GM12892 (cell line): Measurements from ENCODE around the gene PLAAT3.
"Not testable (repeated sequence)": the region's sequence is repeated elsewhere in the genome, so short reads cannot be mapped to it uniquely, and the experiment has no call there.

Source experiments
- DNase-seq: peaks from one replicate; pipeline ENCODE4 v3.0.0; 2011; ENCODE audit not compliant: insufficient read length
- FAIRE-seq: peaks from 2 replicates; lab custom pipeline; 2011; peaks lifted over from hg19 to GRCh38; lab: Jason Lieb, UNC
- POLR2A ChIP-seq: IDR thresholded peaks from 2 replicates; pipeline ENCODE4 v1.6.1; 2011; ENCODE audit warnings: low read depth, low read length, control low read depth
- POLR2AphosphoS5 ChIP-seq: IDR thresholded peaks from 2 replicates; pipeline ENCODE4 v1.6.1; 2011; ENCODE audit warnings: low read depth, low read length, control low read depth
- TAF1 ChIP-seq: IDR thresholded peaks from 2 replicates; pipeline ENCODE4 v1.6.1; 2011; ENCODE audit warnings: low read depth, mild to moderate bottlenecking, control low read depth, low read length, borderline replicate concordance

The PLAAT3 gene

GRCh38 chr11:63619967-63620366 lies 5.7 kb upstream of the PLAAT3 start:
- no peak for DNase-seq
- TF ChIP-seq TAF1 = no peak
- no peak for TF ChIP-seq POLR2AphosphoS5
- TF ChIP-seq POLR2A = no peak
- no peak for FAIRE-seq

- DNase-seq, FAIRE-seq: not testable (repeated sequence)
These were observed 3.5 kb upstream of the PLAAT3 start for GRCh38 chr11:63617686-63618085.

GRCh38 chr11:63616953-63617352 lies 2.7 kb upstream of the PLAAT3 start:
- TF ChIP-seq POLR2A (no peak), TAF1 (no peak)
- DNase-seq = no peak
- FAIRE-seq = no peak

GRCh38 chr11:63613517-63614135 lies 607 bp downstream of the PLAAT3 start:
- peak; percentile 33 for FAIRE-seq
- no peak for DNase-seq
- TF ChIP-seq POLR2A = no peak
- no peak for TF ChIP-seq POLR2AphosphoS5
- no peak for TF ChIP-seq TAF1

GRCh38 chr11:63612181-63612580 lies 2.1 kb downstream of the PLAAT3 start:
- no peak for TF ChIP-seq POLR2AphosphoS5
- no peak for TF ChIP-seq TAF1
- no peak for TF ChIP-seq POLR2A
- FAIRE-seq = no peak
- no peak for DNase-seq

GRCh38 chr11:63611395-63611747 lies 2.9 kb downstream of the PLAAT3 start:
- no peak for TF ChIP-seq POLR2AphosphoS5
- TF ChIP-seq POLR2A = no peak
- no peak for TF ChIP-seq TAF1
- no peak for FAIRE-seq

GRCh38 chr11:63610604-63611394 lies 3.4 kb downstream of the PLAAT3 start:
- DNase-seq (no peak), FAIRE-seq (no peak)
- no peak for TF ChIP-seq TAF1

More at GRCh38 chr11:63611395-63611747, 2.9 kb downstream of the PLAAT3 start:
- DNase-seq = no peak

GRCh38 chr11:63609971-63610580 lies 4.2 kb downstream of the PLAAT3 start:
- DNase-seq (no peak), FAIRE-seq (no peak)
- TF ChIP-seq TAF1 (no peak), POLR2AphosphoS5 (no peak), POLR2A (no peak)

GRCh38 chr11:63609536-63609935 lies 4.7 kb downstream of the PLAAT3 start:
- FAIRE-seq = no peak
- DNase-seq = no peak
- TF ChIP-seq POLR2AphosphoS5 = no peak
- no peak for TF ChIP-seq TAF1
- TF ChIP-seq POLR2A = no peak

GRCh38 chr11:63608353-63609345 lies 5.6 kb downstream of the PLAAT3 start:
- DNase-seq = no peak
- FAIRE-seq = no peak
- no peak for TF ChIP-seq TAF1
- TF ChIP-seq POLR2A = no peak
- TF ChIP-seq POLR2AphosphoS5 = no peak

- DNase-seq = no peak
- no peak for TF ChIP-seq POLR2AphosphoS5
- TF ChIP-seq POLR2A = no peak
- TF ChIP-seq TAF1 = no peak
- no peak for FAIRE-seq
These were observed 11.1 kb downstream of the PLAAT3 start for GRCh38 chr11:63603180-63603518.

GRCh38 chr11:63602290-63603179 lies 11.7 kb downstream of the PLAAT3 start:
- not testable (repeated sequence) for FAIRE-seq

More at GRCh38 chr11:63602290-63603179, 11.7 kb downstream of the PLAAT3 start:
- not testable (repeated sequence) for DNase-seq
